GM10266 (cell line): Measurements from ENCODE around the gene ESRP2.

Experiments
- DNase-seq: peaks from one replicate; pipeline ENCODE4 v3.0.0; 2012; ENCODE audit errors: extremely low spot score
- TF ChIP-seq, protein P1 (sequence below): IDR thresholded peaks from 2 replicates; pipeline ENCODE4 v1.5.1; 2012; ENCODE audit warnings: mild to moderate bottlenecking, low read depth; ENCODE audit not compliant: control insufficient read depth, insufficient read depth; ENCODE audit errors: missing control alignments

ESRP2 gene

DNA sequence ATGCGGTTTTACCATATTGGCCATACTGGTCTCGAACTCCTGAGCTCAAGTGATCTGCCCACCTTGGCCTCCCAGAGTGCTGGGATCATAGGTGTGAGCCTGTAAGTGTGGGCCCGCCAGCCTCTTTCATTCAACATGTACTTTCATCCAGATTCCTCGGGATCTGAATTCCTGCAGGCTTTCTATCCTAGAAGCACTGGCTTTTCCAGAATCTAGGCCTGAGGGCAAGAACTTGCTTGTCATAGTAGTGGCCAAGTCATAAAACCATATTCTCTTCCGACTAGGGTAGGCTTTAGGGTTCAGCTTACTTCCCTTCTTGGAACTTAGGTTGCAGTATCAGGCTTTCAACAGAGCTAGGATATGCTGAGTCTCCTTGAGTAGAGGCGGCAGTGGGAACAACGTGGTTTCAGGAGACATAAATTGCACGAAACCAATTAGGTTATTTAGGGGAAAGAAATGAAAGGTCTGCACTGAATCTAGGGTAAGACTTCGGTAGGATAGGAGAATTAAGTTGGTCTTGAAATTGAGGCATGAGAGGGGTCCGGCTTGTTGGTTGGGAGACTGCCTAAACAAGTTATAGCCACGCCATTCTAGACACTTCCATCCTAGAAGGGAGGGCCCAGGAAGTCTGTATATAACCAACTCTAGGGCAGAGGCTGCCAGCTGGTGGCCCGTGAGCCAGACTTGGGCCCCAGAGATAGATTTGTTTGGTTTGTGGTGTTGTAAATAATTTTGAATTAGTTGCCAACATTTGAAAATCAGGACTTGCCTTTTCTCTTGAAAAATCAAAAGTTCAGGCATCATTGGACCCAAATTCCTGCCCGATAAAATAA lies 44.0 kb upstream of the ESRP2 start:
- DNase-seq: no peak

DNA sequence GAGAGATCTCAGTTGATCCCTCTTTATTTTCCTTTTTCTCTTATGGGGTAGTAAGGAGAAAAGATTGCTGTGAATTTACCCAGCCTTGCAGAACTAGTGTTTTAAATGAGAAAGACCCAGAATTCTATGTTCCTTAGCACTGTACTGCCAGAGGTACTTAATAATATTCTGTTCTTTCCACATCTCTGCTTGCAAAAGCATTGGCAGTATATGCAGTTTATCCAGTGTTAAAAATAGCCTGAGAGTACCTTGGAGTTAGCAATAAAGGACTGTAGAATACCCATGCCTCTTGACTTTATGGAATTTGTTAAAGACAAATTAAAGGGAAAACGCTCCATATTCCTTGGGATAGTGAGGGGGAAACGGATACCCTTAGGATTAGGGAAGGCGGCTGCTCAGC lies 40.3 kb upstream of the ESRP2 start:
- DNase-seq: no peak
- TF ChIP-seq, protein P1, sequence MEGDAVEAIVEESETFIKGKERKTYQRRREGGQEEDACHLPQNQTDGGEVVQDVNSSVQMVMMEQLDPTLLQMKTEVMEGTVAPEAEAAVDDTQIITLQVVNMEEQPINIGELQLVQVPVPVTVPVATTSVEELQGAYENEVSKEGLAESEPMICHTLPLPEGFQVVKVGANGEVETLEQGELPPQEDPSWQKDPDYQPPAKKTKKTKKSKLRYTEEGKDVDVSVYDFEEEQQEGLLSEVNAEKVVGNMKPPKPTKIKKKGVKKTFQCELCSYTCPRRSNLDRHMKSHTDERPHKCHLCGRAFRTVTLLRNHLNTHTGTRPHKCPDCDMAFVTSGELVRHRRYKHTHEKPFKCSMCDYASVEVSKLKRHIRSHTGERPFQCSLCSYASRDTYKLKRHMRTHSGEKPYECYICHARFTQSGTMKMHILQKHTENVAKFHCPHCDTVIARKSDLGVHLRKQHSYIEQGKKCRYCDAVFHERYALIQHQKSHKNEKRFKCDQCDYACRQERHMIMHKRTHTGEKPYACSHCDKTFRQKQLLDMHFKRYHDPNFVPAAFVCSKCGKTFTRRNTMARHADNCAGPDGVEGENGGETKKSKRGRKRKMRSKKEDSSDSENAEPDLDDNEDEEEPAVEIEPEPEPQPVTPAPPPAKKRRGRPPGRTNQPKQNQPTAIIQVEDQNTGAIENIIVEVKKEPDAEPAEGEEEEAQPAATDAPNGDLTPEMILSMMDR: no peak

More for the DNA sequence above, 44.0 kb upstream of the ESRP2 start:
- TF ChIP-seq, protein P1: no peak

DNA sequence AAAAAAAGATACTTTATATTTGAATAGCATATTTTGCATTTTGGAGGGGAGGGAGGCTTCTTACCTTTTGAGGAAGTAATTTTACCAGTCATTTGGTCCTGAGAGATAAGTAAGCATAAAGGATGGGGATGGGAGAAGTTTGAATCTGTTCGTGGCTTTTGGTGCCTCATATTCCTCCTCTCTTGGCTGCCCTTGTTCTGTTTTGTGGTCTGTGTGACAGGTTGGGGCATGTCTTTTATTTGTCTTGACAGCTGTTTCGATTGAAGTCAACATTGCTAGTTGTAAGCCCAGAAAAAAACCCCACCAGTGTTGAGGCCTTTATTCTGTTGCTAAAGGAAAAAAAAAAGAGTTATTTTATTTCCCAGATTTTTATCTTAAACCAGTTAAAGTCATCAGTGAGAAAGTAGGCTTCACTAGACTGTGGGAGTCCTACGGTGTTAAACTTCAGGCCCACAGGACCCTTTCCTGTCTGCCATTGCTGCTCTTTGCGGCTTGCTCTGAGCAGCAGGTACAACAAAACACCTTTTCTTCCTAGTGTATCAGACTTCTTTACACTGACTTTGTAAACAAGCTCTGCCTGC lies 39.8 kb upstream of the ESRP2 start:
- peak; percentile 75 for DNase-seq
- TF ChIP-seq, protein P1: no peak

DNA sequence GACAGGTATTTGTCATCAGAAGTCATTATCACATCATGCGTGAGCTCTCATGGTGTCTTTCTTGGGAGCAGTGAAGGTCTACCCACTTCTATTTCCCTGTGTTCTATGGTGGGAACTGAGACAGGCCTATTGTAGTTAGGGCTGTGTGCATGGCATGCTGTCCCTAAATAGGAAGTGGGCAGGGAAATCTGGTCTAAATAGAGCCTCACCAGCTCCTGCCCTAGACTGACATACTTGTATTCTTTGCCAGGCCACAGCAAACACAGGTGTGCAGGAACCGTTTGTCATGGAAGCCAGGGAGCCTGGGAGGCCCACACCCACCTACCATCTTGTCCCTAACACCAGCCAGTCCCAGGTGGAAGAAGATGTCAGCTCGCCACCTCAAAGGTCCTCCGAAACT lies 38.5 kb upstream of the ESRP2 start:
- no peak for DNase-seq
- TF ChIP-seq, protein P1: no peak

DNA sequence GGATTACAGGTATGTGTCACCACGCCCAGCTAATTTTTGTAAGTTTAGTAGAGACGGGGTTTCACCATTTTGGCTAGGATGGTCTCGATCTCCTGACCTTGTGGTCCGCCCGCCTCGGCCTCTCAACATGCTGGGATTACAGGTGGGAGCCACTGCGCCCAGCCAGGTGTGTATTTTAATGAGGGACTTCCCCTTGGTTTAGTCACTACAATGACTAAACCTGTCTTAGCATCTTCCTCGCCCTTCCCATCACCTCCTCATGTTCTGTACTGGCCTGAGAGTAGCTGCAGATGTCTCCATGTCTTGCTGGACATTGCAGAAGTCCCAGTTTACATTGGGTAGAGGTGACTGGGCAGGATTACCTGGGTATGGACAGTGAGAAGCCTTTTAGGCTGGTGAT lies 38.0 kb upstream of the ESRP2 start:
- no peak for DNase-seq
- TF ChIP-seq, protein P1: no peak

DNA sequence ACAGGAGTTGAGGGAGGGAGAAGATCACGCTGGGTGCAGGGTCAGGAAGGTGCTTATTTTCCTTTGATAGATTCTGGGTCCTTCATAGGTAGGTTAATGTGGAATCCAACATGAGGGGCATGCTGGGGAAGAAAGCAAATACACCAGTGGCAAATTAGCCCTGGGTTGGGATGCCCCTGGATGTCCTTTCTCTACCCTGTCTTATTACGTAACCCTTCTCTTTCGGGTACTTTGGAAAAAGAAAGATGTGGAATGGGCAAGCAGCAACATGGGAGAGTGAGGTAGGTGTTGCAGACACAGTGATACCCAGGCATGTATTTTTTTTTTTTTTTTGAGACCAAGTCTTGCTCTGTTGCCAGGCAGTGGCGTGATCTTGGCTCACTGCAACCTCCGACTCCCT lies 37.5 kb upstream of the ESRP2 start:
- DNase-seq: no peak
- TF ChIP-seq, protein P1: no peak
